Measurements from ENCODE around the gene YOD1. TPM values are rescaled to one million over a fixed set of nuclear protein-coding genes. Genes with fewer than 3 reads are reported as not detected.
A peak's percentile ranks its signal among the peaks of the same experiment; 100 is the strongest.

YOD1 gene
- total and polyA plus RNA-seq, 2 of the 13 experiments (the other 11 are each of a cell fraction or from before 2014, with no cell fraction given), result 3.4 to 9.1 TPM

DNA sequence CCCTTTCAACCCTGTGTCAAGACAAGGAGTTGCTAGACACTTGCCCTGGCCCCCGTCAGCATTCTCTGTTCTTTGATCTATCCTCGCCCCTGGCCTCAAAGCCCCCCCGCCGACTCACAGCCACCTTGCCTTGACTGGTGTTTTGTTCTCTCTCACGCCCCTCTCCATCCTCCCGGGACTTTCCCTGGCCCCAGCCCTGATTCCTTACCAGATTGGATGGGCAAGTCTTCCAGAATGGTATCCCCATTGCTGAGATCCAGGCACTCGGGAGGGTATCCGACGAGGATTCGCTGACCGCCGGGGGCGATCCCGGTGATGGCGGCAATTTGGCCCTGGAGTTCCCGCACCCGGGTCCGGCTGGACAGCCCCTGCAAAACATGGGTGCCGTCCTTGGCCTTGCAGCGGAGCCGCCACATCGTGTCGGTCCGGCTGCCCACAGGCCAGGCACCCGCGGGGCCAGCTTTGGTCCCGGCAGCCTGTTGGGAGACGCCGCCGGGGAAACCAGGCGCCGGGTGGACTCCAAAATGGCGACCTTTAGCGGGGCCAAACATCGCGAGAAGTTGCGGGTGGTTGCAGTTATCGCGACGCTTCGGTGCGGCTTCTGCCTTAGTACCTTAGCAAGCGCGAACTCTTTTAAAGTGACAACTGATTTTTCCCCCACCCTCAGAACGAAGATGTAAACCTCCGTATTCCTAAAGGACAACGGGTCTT is 373 bp downstream of the YOD1 start (continued):
- TF ChIP-seq ETV5 (CRISPR knock-in tag; IDR thresholded peaks at IDR 0.05; ENCODE audit: borderline replicate concordance) (no peak), AGO2 (optimal IDR thresholded peaks at IDR 0.05; ENCODE audit: low read depth, low read length) (peak; percentile 85), TCF7L2 (IDR thresholded peaks at IDR 0.05; ENCODE audit: low read depth, low read length) (no peak), ZZZ3 (CRISPR knock-in tag; IDR thresholded peaks at IDR 0.05; ENCODE audit: borderline replicate concordance) (peak; percentile 26; the same call in 1 of the 2 replicates), ZEB1 (IDR thresholded peaks at IDR 0.05; ENCODE audit: insufficient replicate concordance, low read depth) (no peak), ZBTB20 (CRISPR knock-in tag; IDR thresholded peaks at IDR 0.05; ENCODE audit: borderline replicate concordance, low read depth) (no peak; the same call in 1 of the 2 replicates), ZHX1 (CRISPR knock-in tag; IDR thresholded peaks at IDR 0.05; ENCODE audit: low read depth) (0 out of 2 replicates have a peak, but pooled peaks have one; percentile 44), NRL (CRISPR knock-in tag; IDR thresholded peaks at IDR 0.05; ENCODE audit: borderline replicate concordance) (peak; percentile 90; the same call in 1 of the 2 replicates), FOXK1 (CRISPR knock-in tag; IDR thresholded peaks at IDR 0.05; ENCODE audit: borderline replicate concordance, low read depth) (0 out of 2 replicates have a peak, but pooled peaks have one; percentile 8), ZNF451 (CRISPR knock-in tag; IDR thresholded peaks at IDR 0.05) (no peak), HMGA1 (CRISPR knock-in tag; conservative IDR thresholded peaks at IDR 0.05) (no peak), CCAR2 (optimal IDR thresholded peaks at IDR 0.05; ENCODE audit: low read depth, low read length) (no peak), ZNF703 (CRISPR knock-in tag; IDR thresholded peaks at IDR 0.05; ENCODE audit: borderline replicate concordance) (no peak), TCF12 (IDR thresholded peaks at IDR 0.05) (no peak), TCF12 (CRISPR knock-in tag; IDR thresholded peaks at IDR 0.05) (no peak), CEBPG (CRISPR knock-in tag; IDR thresholded peaks at IDR 0.05) (no peak), ZNF33A (CRISPR knock-in tag; IDR thresholded peaks at IDR 0.05; ENCODE audit: borderline replicate concordance) (0 out of 2 replicates have a peak, but pooled peaks have one; percentile 24), ZNF10 (CRISPR knock-in tag; IDR thresholded peaks at IDR 0.05; ENCODE audit: borderline replicate concordance, low read depth) (no peak), ZSCAN22 (CRISPR knock-in tag; IDR thresholded peaks at IDR 0.05) (no peak), RBM39 (IDR thresholded peaks at IDR 0.05; ENCODE audit: low read depth, low read length, poor library complexity, severe bottlenecking) (peak; percentile 59), FIP1L1 (IDR thresholded peaks at IDR 0.05; ENCODE audit: borderline replicate concordance, insufficient read depth, low read depth, low read length) (no peak)
- TF ChIP-seq, protein P1, sequence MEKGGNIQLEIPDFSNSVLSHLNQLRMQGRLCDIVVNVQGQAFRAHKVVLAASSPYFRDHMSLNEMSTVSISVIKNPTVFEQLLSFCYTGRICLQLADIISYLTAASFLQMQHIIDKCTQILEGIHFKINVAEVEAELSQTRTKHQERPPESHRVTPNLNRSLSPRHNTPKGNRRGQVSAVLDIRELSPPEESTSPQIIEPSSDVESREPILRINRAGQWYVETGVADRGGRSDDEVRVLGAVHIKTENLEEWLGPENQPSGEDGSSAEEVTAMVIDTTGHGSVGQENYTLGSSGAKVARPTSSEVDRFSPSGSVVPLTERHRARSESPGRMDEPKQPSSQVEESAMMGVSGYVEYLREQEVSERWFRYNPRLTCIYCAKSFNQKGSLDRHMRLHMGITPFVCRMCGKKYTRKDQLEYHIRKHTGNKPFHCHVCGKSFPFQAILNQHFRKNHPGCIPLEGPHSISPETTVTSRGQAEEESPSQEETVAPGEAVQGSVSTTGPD (CRISPR knock-in tag; IDR thresholded peaks at IDR 0.05), result no peak
- TF ChIP-seq, protein P2, sequence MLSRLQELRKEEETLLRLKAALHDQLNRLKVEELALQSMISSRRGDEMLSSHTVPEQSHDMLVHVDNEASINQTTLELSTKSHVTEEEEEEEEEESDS (CRISPR knock-in tag; IDR thresholded peaks at IDR 0.05; ENCODE audit: borderline replicate concordance), result no peak
- TF ChIP-seq, protein P3, sequence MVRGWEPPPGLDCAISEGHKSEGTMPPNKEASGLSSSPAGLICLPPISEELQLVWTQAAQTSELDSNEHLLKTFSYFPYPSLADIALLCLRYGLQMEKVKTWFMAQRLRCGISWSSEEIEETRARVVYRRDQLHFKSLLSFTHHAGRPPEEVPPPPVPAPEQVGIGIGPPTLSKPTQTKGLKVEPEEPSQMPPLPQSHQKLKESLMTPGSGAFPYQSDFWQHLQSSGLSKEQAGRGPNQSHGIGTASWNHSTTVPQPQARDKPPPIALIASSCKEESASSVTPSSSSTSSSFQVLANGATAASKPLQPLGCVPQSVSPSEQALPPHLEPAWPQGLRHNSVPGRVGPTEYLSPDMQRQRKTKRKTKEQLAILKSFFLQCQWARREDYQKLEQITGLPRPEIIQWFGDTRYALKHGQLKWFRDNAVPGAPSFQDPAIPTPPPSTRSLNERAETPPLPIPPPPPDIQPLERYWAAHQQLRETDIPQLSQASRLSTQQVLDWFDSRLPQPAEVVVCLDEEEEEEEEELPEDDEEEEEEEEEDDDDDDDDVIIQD (CRISPR knock-in tag; IDR thresholded peaks at IDR 0.05; ENCODE audit: low read depth), result no peak
